Caco-2 (cell line): ENCODE measurements around the gene MAPT. TPM values are rescaled to one million over a fixed set of nuclear protein-coding genes. Genes with fewer than 3 reads are reported as not detected.
A peak's percentile ranks its signal among the peaks of the same experiment; 100 is the strongest.

Experiments used
- BruUV-seq: library from RNA; stranded (reverse); fragments of 400-500 nt; replicated peaks from 2 replicates; lab custom pipeline; 2021; lab: Mats Ljungman, UMichigan
- CTCF ChIA-PET: fragments of 300-600 bp; sonication (Branson Sonifier 250); formaldehyde crosslinking; loops from one replicate; lab custom pipeline; 2022; ENCODE audit warnings: antibody characterized with exemption; lab: Charles Lee
- POLR2A ChIA-PET: fragments of 300-600 bp; sonication (Branson Sonifier 250); formaldehyde crosslinking; loops from one replicate; lab custom pipeline; 2022; ENCODE audit warnings: antibody characterized with exemption; lab: Charles Lee
- DNase-seq, 2 experiments: peaks; one replicate each; pipeline versions ENCODE4 v3.0.0 to v3.0.0-alpha.2; 2020 to 2022
- H3K27me3 ChIP-seq: replicated peaks from 2 replicates; pipeline ENCODE4 v1.6.0; 2011; ENCODE audit warnings: low read length; ENCODE audit not compliant: control insufficient read depth, insufficient read depth
- H3K36me3 ChIP-seq: 2 replicates; pipeline ENCODE4 v1.5.1; 2011; ENCODE audit warnings: low read length; ENCODE audit not compliant: control insufficient read depth, insufficient read depth
- H3K4me1 ChIP-seq: fragments of 250-450 bp; sonication (Bioruptor Pico); 2 replicates; pipeline ENCODE4 v1.5.1; 2020; ENCODE audit warnings: mild to moderate bottlenecking
- H3K4me3 ChIP-seq: 2 replicates; pipeline ENCODE4 v1.5.1; 2011; ENCODE audit warnings: low read depth, mild to moderate bottlenecking, control low read depth, low read length
- H3K9me3 ChIP-seq: fragments of 250-450 bp; sonication (Bioruptor Pico); 2 replicates; pipeline ENCODE4 v1.5.1; 2020; ENCODE audit warnings: mild to moderate bottlenecking, moderate library complexity
- H3K27ac Mint-ChIP-seq: one replicate; pipeline ENCODE4 v1.8.0; 2022; ENCODE audit warnings: mixed read lengths; ENCODE audit not compliant: unreplicated experiment
- H3K27me3 Mint-ChIP-seq: one replicate; pipeline ENCODE4 v1.8.0; 2022; ENCODE audit warnings: mixed read lengths; ENCODE audit not compliant: insufficient read depth, unreplicated experiment
- H3K36me3 Mint-ChIP-seq: one replicate; pipeline ENCODE4 v1.8.0; 2022; ENCODE audit warnings: mild to moderate bottlenecking, mixed read lengths; ENCODE audit not compliant: insufficient read depth, unreplicated experiment
- H3K4me1 Mint-ChIP-seq: one replicate; pipeline ENCODE4 v1.8.0; 2022; ENCODE audit warnings: low read depth, mixed read lengths; ENCODE audit not compliant: unreplicated experiment
- H3K4me3 Mint-ChIP-seq: one replicate; pipeline ENCODE4 v1.8.0; 2022; ENCODE audit warnings: mild to moderate bottlenecking, moderate library complexity, mixed read lengths; ENCODE audit not compliant: unreplicated experiment
- H3K9me3 Mint-ChIP-seq: one replicate; pipeline ENCODE4 v1.8.0; 2022; ENCODE audit warnings: mixed read lengths; ENCODE audit not compliant: unreplicated experiment
- CTCF ChIP-seq, 2 experiments: fragments of 200-600 bp in 1 of 2; IDR thresholded peaks; 1 replicate in 1 of 2; 2 replicates in 1 of 2; pipeline versions ENCODE4 v1.5.1 to v1.8.0; 2011 to 2022; ENCODE audit warnings: antibody characterized with exemption in 1 of 2, control low read depth in 1 of 2, inconsistent platforms in 1 of 2, low read depth in 1 of 2, low read length in 1 of 2, mild to moderate bottlenecking in 1 of 2, moderate library complexity in 1 of 2; ENCODE audit not compliant: insufficient read depth in 1 of 2, severe bottlenecking in 1 of 2, unreplicated experiment in 1 of 2
- intact Hi-C: fragments of 100-400 bp; cut with micrococcal nuclease; formaldehyde crosslinking; loops from one replicate; pipeline ENCODE4 v1.10.0; 2022; ENCODE audit not compliant: unreplicated experiment
- total RNA-seq: library from RNA; stranded (reverse); gene quantifications from 2 replicates; pipeline ENCODE4 v1.2.3, GENCODE V29; 2022

Gene MAPT
- total RNA-seq, 1 experiment from 2014 or later: 0.95 TPM

GRCh38 chr17:46001390-46002310 lies 107.3 kb downstream of the MAPT start:
- intact Hi-C loops: loop anchor here (1.0 to 10.0 kb wide), 4 partner anchors 43 to 263 kb away; no protein-coding TSS in a partner anchor
- Histone ChIP-seq H3K27me3 (no peaks in the 10 kb centered on the region), H3K4me3 (no peak overlapping the region), H3K36me3 (no peaks in the 10 kb centered on the region), H3K4me1 (no peaks in the 10 kb centered on the region), H3K9me3 (no peaks in the 10 kb centered on the region)
- peaks cover 6% of the 10 kb centered on the region for H3K4me1 Mint-ChIP-seq
- DNase-seq: no peak
- CTCF ChIA-PET: interaction anchor here (0.6 to 3.9 kb wide), 3 partner anchors 71 to 211 kb away, joined by 4 to 18 read pairs (median 5); no protein-coding TSS in a partner anchor
- no peaks in the 10 kb centered on the region for H3K9me3 Mint-ChIP-seq
- POLR2A ChIA-PET: no interaction called here
- H3K4me3 Mint-ChIP-seq: no peak overlapping the region
- BruUV-seq: no TSS peak
- TF ChIP-seq CTCF (IDR thresholded peaks at IDR 0.05; ENCODE audit: insufficient read depth in 1 of 2, low read depth in 1 of 2, low read length in 1 of 2, severe bottlenecking in 1 of 2, unreplicated experiment in 1 of 2): no peak
- no peaks in the 10 kb centered on the region for H3K36me3 Mint-ChIP-seq
- no peaks in the 10 kb centered on the region for H3K27me3 Mint-ChIP-seq
- H3K27ac Mint-ChIP-seq: no peak overlapping the region

- Mint-ChIP-seq H3K36me3 (no peaks in the 10 kb centered on the region), H3K27ac (no peak overlapping the region), H3K4me3 (no peak overlapping the region), H3K27me3 (no peaks in the 10 kb centered on the region), H3K4me1 (peaks cover 6% of the 10 kb centered on the region), H3K9me3 (no peaks in the 10 kb centered on the region)
- Histone ChIP-seq H3K4me1 (no peaks in the 10 kb centered on the region), H3K36me3 (no peaks in the 10 kb centered on the region), H3K27me3 (no peaks in the 10 kb centered on the region), H3K4me3 (no peak overlapping the region), H3K9me3 (no peaks in the 10 kb centered on the region)
- intact Hi-C loops: loop anchor here (1.0 to 10.0 kb wide), 4 partner anchors 42 to 262 kb away; no protein-coding TSS in a partner anchor
- peak; percentile 87 to 97 for TF ChIP-seq CTCF (IDR thresholded peaks at IDR 0.05; ENCODE audit: insufficient read depth in 1 of 2, low read depth in 1 of 2, low read length in 1 of 2, severe bottlenecking in 1 of 2, unreplicated experiment in 1 of 2)
- DNase-seq: peak; percentile 73 to 84
- POLR2A ChIA-PET: no interaction called here
- no TSS peak for BruUV-seq
- CTCF ChIA-PET: interaction anchor here (3.9 kb wide), 1 partner anchor 210 kb away, joined by 18 read pairs; no protein-coding TSS in a partner anchor
Measured at GRCh38 chr17:46002311-46002972, 108.1 kb downstream of the MAPT start.

GRCh38 chr17:46002973-46003316 lies 108.6 kb downstream of the MAPT start:
- BruUV-seq: no TSS peak
- ChIA-PET POLR2A (no interaction called here), CTCF (interaction anchor here (3.9 kb wide), 1 partner anchor 210 kb away, joined by 18 read pairs; no protein-coding TSS in a partner anchor)
- Mint-ChIP-seq H3K4me1 (peaks cover 6% of the 10 kb centered on the region), H3K27ac (no peak overlapping the region), H3K4me3 (no peak overlapping the region), H3K36me3 (no peaks in the 10 kb centered on the region), H3K27me3 (no peaks in the 10 kb centered on the region), H3K9me3 (no peaks in the 10 kb centered on the region)
- DNase-seq: no peak
- no peaks in the 10 kb centered on the region for H3K9me3 ChIP-seq
- H3K36me3 ChIP-seq: no peaks in the 10 kb centered on the region
- no peak overlapping the region for H3K4me3 ChIP-seq
- no peak for TF ChIP-seq CTCF (IDR thresholded peaks at IDR 0.05; ENCODE audit: insufficient read depth in 1 of 2, low read depth in 1 of 2, low read length in 1 of 2, severe bottlenecking in 1 of 2, unreplicated experiment in 1 of 2)
- H3K4me1 ChIP-seq: no peaks in the 10 kb centered on the region
- no peaks in the 10 kb centered on the region for H3K27me3 ChIP-seq
- intact Hi-C loops: loop anchor here (1.0 to 10.0 kb wide), 4 partner anchors 41 to 262 kb away; no protein-coding TSS in a partner anchor
